GM21737 (cell line): ENCODE measurements around the gene MYO3A.

ENCODE experiments used
- ATAC-seq: cut with Tn5 transposase; IDR thresholded peaks from one replicate; pipeline ENCODE4 v1.9.1; 2021; ENCODE audit warnings: mild to moderate bottlenecking, moderate library complexity; ENCODE audit not compliant: unreplicated experiment

The MYO3A gene

GRCh38 chr10:26243351-26243720 lies 309.3 kb downstream of the MYO3A start:
- no peak for ATAC-seq

GRCh38 chr10:26249681-26250080 lies 315.7 kb downstream of the MYO3A start:
- ATAC-seq: no peak

DNA sequence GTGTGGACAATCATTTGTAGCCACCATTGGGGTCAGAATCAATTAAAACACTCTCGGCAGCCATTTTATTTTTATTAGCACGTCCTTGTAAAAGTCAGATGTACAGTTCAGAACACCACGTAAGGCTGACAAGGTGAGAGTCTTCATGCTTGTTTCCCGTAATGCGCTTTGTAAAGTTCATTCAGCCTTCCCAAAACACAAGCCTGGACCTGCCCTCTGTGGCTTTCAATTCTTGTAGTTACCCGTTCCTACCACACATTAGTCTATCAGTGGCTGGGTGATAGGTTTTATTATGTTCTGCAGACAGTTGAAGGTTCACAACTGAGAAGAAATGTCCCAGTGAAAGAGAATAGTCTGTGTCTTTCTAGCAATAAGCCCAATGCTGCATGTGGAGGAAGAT lies 317.9 kb downstream of the MYO3A start:
- ATAC-seq: no peak

DNA sequence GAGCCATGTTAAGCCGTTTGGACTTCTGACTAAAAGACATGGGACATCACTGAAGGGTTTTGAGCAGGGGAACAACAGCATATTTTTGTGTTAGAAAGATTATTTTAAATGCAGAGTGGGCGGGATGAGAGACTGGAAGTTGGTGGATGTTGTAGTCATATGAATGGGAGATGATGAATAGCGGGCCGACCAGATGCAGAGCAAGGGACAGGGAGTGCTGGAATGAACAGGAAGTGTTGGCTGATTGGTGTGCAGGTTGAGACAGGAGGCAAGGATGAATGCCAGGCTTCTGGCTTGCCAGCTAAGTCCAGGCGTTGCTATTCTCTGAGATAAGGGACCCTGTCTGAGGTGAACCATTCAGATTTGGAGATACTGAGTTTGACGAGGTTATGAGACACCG lies 320.6 kb downstream of the MYO3A start:
- no peak for ATAC-seq

DNA sequence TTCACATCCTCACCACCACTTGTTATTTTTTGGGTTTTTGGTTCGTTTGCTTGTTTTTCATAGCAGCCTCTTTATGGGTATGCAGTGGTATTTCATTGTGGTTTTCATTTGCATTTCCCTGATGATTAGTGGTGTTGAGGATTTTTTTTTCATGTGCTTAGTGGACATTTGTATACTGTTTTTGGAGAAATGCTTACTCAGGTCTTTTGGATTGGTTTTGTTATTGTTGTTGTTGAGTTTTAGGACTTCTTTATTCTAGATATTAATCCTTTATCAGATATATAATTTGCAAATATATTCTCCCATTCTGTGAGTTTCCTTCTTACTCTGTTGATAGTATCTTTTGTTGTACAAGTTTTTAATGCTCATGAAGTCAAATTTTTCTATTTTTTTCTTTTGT lies 325.3 kb downstream of the MYO3A start:
- ATAC-seq: no peak
